Smooth muscle cell (in vitro differentiated cells): ENCODE measurements around the gene SYNGR1. TPM values are rescaled to one million over a fixed set of nuclear protein-coding genes. Genes with fewer than 3 reads are reported as not detected.
A peak's percentile ranks its signal among the peaks of the same experiment; 100 is the strongest.
"Not testable (repeated sequence)": the region's sequence is repeated elsewhere in the genome, so short reads cannot be mapped to it uniquely, and the experiment has no call there.

Experiments used
- DNase-seq: peaks from one replicate; lab custom pipeline; 2025; ENCODE audit not compliant: unreplicated experiment; lab: John Stamatoyannopoulos, UW
- H2AFZ ChIP-seq: fragments of 200-600 bp; sonication (generic); 2 replicates; pipeline ENCODE4 v1.6.0; 2016; ENCODE audit warnings: antibody characterized with exemption, low read depth, mild to moderate bottlenecking
- H3F3A ChIP-seq: fragments of 200-600 bp; sonication (generic); 2 replicates; pipeline ENCODE4 v1.6.0; 2017; ENCODE audit warnings: antibody characterized with exemption, low read depth
- H3K27ac ChIP-seq: fragments of 200-600 bp; sonication (generic); 2 replicates; pipeline ENCODE4 v1.5.1; 2016; ENCODE audit warnings: low read depth, mild to moderate bottlenecking
- H3K27me3 ChIP-seq: fragments of 200-600 bp; sonication (generic); 2 replicates; pipeline ENCODE4 v1.6.1; 2016; ENCODE audit warnings: low read depth, mild to moderate bottlenecking
- H3K36me3 ChIP-seq: fragments of 200-600 bp; sonication (generic); 2 replicates; pipeline ENCODE4 v1.5.1; 2016; ENCODE audit warnings: low read depth
- H3K4me1 ChIP-seq: fragments of 200-600 bp; sonication (generic); 2 replicates; pipeline ENCODE4 v1.5.1; 2016; ENCODE audit warnings: low read depth
- H3K4me2 ChIP-seq: fragments of 200-600 bp; sonication (generic); 2 replicates; pipeline ENCODE4 v1.6.0; 2016; ENCODE audit warnings: mild to moderate bottlenecking
- H3K4me3 ChIP-seq: fragments of 200-600 bp; sonication (generic); 2 replicates; pipeline ENCODE4 v1.5.1; 2016; ENCODE audit warnings: mild to moderate bottlenecking
- H3K79me2 ChIP-seq: fragments of 200-600 bp; sonication (generic); 2 replicates; pipeline ENCODE4 v1.6.0; 2016; ENCODE audit warnings: low read depth, mild to moderate bottlenecking
- H3K9ac ChIP-seq: fragments of 200-600 bp; sonication (generic); 2 replicates; pipeline ENCODE4 v1.6.0; 2016; ENCODE audit warnings: low read depth
- H3K9me3 ChIP-seq: fragments of 200-600 bp; sonication (generic); replicated peaks from 2 replicates; pipeline ENCODE4 v1.5.1; 2016; ENCODE audit warnings: low read depth
- H4K20me1 ChIP-seq: fragments of 200-600 bp; sonication (generic); 2 replicates; pipeline ENCODE4 v1.6.0; 2016; ENCODE audit warnings: low read depth
- CTCF ChIP-seq: fragments of 200-600 bp; sonication (generic); IDR thresholded peaks from 2 replicates; pipeline ENCODE4 v1.5.1; 2017; ENCODE audit warnings: borderline replicate concordance, mild to moderate bottlenecking, antibody characterized with exemption; ENCODE audit not compliant: insufficient read depth, poor library complexity, severe bottlenecking
- WGBS: methylation state at CpG from one replicate; pipeline ENCODE4 v1.1.7; 2016; ENCODE audit warnings: low lambda C conversion rate; 5-methylcytosine and 5-hydroxymethylcytosine counted together
- polyA plus RNA-seq: library from polyadenylated mRNA; unstranded; fragments of >200 nt; fragmentation: Nextera tagmentation; extraction: Ambion mirVana; gene quantifications from 2 replicates; pipeline ENCODE4 v1.2.1, GENCODE V29; 2016
- total RNA-seq: library from RNA; depleted of rRNA; stranded (reverse); fragments of >200 nt; gene quantifications from 2 replicates; pipeline ENCODE4 v1.2.3, GENCODE V29; 2014

SYNGR1 gene
- total and polyA plus RNA-seq, 2 experiments from 2014 or later = 26.7 to 58.0 TPM

DNA sequence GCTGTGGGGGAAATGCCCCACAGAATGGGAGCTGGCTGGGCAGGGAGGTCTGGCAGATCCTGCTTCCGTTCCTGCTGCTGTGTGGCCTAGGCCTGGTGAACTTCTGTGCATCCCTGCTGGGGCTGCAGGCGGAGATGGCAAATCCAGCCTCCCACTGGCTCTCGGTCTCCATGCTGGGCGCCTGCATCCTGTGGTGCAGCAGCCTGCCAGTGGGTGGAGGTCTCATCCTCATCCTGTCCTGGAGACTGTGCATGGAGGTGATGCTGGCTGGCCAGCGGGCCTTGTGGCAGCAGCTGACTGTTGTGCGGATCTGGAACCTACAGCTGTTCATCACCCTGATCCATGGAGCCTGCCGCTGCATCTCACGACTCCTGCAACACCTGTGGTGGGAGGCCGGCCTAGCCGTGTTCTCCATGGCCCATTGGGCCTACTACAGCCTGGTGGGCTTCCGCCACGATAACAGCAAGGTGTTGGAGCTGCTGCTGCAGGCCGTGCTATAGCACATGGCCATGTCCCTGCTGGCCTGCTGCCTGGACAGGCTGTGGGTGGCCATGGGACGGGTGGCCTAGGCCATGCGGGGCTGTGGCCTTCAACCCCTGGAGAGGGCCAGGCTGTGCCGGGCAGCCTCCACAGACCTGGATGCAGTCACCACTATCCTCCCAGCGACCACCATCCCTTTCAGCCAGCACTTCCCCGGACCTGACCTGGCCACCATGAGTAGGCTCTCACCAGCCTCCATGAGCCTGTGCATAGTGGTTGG lies 21.6 kb upstream of the SYNGR1 start:
- no peaks in the 10 kb centered on the region for H3K36me3 ChIP-seq
- no peak overlapping the region for H3K4me2 ChIP-seq
- H3K4me3 ChIP-seq = no peak overlapping the region
- no peaks in the 10 kb centered on the region for H3F3A ChIP-seq
- H3K4me1 ChIP-seq = peaks cover 5% of the 10 kb centered on the region
- no peak for DNase-seq
- H3K9ac ChIP-seq = no peak overlapping the region
- 95% methylated on average over 18 of the region's 18 CpGs for WGBS
- H3K27ac ChIP-seq = no peak overlapping the region
- H3K27me3 ChIP-seq = no peaks in the 10 kb centered on the region
- no peaks in the 10 kb centered on the region for H3K9me3 ChIP-seq
- no peaks in the 10 kb centered on the region for H3K79me2 ChIP-seq
- H4K20me1 ChIP-seq = no peaks in the 10 kb centered on the region
- TF ChIP-seq CTCF = no peak
- H2AFZ ChIP-seq = no peak overlapping the region

DNA sequence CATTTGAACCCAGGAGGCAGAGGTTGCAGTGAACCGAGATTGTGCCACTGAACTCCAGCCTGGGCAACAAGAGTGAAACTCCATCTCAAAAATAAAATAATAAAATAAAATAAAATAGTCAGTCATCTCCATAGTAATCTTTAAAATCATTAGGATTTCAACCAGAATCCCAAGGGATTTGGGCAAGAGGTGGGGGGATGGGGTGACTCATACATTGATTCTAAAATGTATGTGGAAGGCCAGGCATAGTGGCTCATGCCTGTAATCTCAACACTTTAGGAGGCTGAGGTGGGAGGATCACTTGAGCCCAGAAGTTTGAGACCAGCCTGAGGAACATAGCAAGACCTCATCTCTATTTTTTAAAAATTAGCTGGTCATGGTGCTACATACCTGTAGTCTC lies 19.2 kb upstream of the SYNGR1 start:
- not testable (repeated sequence) for H3K79me2 ChIP-seq, H3K4me2 ChIP-seq, H3K27me3 ChIP-seq, H3K4me3 ChIP-seq, H3K4me1 ChIP-seq, DNase-seq, H3F3A ChIP-seq, H3K9me3 ChIP-seq, H2AFZ ChIP-seq, H3K27ac ChIP-seq, H4K20me1 ChIP-seq, H3K9ac ChIP-seq, H3K36me3 ChIP-seq
- WGBS = 95% methylated on average over 1 of the region's 1 CpG

- 33% methylated on average over 5 of the region's 5 CpGs for WGBS
- peak overlapping the region; percentile 39 for H2AFZ ChIP-seq
- TF ChIP-seq CTCF = no peak
These were observed 17.2 kb upstream of the SYNGR1 start for GRCh38 chr22:39332441-39333064.

DNA sequence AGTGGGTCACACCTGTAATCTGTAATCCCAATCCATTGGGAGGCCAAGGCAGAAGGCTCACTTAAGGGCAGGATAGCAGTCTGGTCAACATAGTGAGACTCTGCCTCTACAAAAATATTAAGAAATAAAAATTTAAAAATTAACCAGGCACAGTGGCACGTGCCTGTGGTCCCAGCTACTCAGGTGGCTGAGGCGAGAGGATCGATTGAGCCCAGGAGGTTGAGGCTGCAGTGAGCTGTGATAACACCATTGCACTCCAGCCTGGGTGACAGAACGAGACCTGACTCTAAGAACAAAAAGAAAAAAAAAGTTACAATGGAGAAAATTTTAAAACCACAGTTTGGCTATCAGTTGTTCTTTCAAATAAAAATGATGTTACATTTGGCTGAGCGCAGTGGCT lies 13.4 kb upstream of the SYNGR1 start:
- no peaks in the 10 kb centered on the region for H4K20me1 ChIP-seq
- H3K4me1 ChIP-seq = peaks cover 5% of the 10 kb centered on the region
- no peak overlapping the region for H3K9ac ChIP-seq
- no peak overlapping the region for H2AFZ ChIP-seq
- WGBS = 94% methylated on average over 5 of the region's 5 CpGs
- H3F3A ChIP-seq = no peaks in the 10 kb centered on the region
- H3K27me3 ChIP-seq = no peaks in the 10 kb centered on the region
- no peaks in the 10 kb centered on the region for H3K79me2 ChIP-seq
- no peak overlapping the region for H3K27ac ChIP-seq
- no peaks in the 10 kb centered on the region for H3K36me3 ChIP-seq
- H3K4me2 ChIP-seq = no peak overlapping the region
- no peak for TF ChIP-seq CTCF
- H3K9me3 ChIP-seq = no peaks in the 10 kb centered on the region
- DNase-seq = no peak
- H3K4me3 ChIP-seq = no peak overlapping the region

More at GRCh38 chr22:39332441-39333064, 17.2 kb upstream of the SYNGR1 start:
- Histone ChIP-seq H3F3A (no peaks in the 10 kb centered on the region), H3K9ac (no peak overlapping the region), H3K4me2 (no peak overlapping the region), H3K79me2 (no peaks in the 10 kb centered on the region), H4K20me1 (no peaks in the 10 kb centered on the region), H3K4me3 (no peak overlapping the region), H3K27ac (no peak overlapping the region), H3K4me1 (peaks cover 5% of the 10 kb centered on the region), H3K27me3 (no peaks in the 10 kb centered on the region), H3K9me3 (no peaks in the 10 kb centered on the region), H3K36me3 (no peaks in the 10 kb centered on the region)
- no peak for DNase-seq

GRCh38 chr22:39339775-39340174 lies 10.0 kb upstream of the SYNGR1 start:
- Histone ChIP-seq H3K27ac (peak overlapping the region; percentile 22), H3K4me2 (peak overlapping the region; percentile 40)
- DNase-seq, H3K4me1 ChIP-seq, H3K79me2 ChIP-seq, H4K20me1 ChIP-seq, H2AFZ ChIP-seq, H3K4me3 ChIP-seq, H3F3A ChIP-seq, H3K9me3 ChIP-seq, H3K27me3 ChIP-seq, H3K36me3 ChIP-seq, H3K9ac ChIP-seq: not testable (repeated sequence)
- WGBS = 46% methylated on average over 7 of the region's 7 CpGs
